DMS53 (cell line): Measurements from ENCODE around the gene NAA20.

Source experiments
- DNase-seq: peaks from one replicate; lab custom pipeline; 2025; lab: John Stamatoyannopoulos, UW

NAA20 gene, protein sequence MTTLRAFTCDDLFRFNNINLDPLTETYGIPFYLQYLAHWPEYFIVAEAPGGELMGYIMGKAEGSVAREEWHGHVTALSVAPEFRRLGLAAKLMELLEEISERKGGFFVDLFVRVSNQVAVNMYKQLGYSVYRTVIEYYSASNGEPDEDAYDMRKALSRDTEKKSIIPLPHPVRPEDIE

DNA sequence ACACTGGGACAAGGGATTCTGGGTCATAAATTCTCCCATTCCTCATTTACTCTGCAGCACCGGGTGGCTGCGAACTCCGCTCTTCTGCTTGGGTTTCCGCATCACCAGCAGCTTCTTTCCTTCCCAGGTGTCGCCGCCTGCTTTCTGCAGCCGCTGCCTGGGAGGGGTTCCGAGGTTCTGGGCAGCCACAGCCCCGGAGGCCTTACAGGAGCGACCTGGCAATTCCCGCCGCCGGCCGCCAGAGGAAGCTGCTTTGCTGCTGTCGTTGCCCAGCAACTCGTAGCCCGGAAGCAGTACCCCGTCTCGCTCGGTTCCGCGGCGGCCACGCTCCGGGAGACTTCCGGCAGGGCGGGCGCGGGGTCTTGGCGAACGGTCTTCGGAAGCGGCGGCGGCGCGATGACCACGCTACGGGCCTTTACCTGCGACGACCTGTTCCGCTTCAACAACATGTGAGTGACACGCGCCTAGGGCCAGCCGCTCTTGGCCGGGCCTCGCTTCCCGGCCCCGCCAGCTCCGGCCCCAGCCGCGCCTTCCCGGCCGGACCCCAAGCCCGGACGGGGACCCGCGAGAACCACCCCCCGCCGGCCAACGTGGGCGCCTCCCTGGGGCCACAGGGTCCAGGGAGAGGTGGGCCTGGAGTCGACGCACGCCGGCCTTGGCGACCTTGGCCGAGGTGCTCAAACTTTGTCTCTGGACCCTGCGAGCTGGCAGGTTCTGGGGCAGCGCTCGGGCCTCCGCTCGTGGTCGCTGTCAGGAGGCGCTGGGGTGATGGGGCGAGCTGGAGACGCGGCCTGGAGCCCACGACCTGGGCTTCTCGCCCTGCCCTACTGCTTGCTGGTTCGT lies at the start of gene NAA20:
Gene NAA20 (plus strand): TSS at position 362 of the 843 bp plus-strand sequence. CDS start 35 bp downstream, at position 397.
- DNase-seq = peak; percentile 98

GRCh38 chr20:19967445-19967844 lies 49.7 kb upstream of the NAA20 start:
- DNase-seq = no peak

DNA sequence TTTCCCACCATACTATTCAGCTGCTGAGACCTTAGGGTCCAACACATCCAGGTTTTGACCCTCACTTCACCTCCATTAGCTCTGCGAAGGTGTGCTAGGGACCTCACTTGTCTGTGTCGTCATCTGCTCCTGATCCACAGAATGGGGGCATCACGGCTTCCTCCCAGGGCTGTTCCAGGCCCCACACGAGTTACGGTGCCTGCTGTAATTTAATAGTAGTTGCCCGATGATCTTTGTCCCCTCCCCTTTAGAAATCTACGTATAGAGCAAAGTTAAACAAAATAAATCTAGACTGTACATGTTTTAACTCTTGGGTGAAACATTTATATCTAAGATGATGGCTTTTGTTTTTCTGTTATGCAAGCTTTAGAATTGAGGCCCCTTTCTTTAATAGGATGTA lies 49.1 kb upstream of the NAA20 start:
- no peak for DNase-seq

- DNase-seq = no peak
These were observed 48.6 kb upstream of the NAA20 start for GRCh38 chr20:19968466-19969073.

DNA sequence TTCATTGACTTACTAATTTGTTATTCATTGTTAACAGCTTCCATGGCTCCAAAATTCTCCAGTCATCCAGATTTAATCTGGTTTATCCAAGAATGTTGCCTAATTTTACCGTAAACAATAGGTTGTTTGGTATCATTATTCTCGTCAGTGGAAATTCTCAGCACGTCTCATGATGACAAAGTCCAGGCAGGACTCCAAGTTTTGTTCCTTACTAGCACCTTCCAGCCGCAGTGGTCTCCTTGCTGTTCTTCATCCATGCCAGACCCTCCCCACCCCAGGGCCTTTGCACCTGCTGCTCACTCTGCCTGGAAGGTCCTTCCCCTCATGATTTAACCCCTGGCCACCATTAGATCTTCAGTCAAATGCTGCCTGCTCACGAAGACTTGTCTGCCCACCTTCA lies 48.1 kb upstream of the NAA20 start:
- DNase-seq = no peak

- DNase-seq = no peak
These were observed 47.5 kb upstream of the NAA20 start for GRCh38 chr20:19969507-19970255.

DNA sequence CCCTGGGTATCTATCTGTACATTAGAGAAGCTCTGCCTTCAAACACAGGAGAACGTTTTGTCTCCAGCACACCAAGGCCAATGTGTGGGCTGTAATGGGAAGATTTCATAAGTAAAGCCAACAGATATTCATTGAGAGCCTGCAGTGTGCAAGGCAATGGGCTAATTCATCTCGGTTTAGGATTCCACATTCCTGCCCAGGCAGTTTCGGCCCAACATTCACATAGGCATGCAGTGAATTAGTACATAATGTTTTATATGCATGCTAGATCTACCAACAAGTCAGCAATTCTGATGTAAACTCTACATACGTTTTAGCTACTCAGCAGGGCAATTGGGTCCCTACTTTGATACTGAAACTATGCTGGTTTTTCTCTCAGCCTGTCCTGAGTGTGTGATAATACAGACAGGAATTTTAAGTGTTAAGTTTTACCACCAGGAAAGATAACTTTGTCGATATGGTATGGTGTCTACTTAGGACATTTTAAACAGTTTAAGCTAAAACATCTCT lies 46.9 kb upstream of the NAA20 start:
- DNase-seq = no peak

DNA sequence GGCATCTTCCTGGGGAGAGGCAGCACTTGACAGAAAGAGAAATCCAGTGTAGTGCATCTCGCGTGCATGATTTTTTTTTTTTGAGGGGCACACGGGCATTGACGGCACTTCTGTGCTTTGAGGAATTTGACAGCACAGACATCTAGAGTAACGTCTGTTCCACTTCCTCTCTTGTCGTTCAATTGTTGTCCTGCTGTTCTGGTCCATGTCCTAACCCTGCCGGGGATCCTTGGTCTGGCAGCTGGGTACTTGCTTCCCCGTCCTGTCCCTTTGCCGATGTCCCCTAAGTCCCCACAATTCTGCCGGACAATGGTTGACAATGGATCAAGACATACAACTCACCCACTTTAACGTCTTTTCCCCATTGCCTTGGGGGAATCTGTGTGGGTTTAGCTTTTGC lies 46.0 kb upstream of the NAA20 start:
- no peak for DNase-seq

DNA sequence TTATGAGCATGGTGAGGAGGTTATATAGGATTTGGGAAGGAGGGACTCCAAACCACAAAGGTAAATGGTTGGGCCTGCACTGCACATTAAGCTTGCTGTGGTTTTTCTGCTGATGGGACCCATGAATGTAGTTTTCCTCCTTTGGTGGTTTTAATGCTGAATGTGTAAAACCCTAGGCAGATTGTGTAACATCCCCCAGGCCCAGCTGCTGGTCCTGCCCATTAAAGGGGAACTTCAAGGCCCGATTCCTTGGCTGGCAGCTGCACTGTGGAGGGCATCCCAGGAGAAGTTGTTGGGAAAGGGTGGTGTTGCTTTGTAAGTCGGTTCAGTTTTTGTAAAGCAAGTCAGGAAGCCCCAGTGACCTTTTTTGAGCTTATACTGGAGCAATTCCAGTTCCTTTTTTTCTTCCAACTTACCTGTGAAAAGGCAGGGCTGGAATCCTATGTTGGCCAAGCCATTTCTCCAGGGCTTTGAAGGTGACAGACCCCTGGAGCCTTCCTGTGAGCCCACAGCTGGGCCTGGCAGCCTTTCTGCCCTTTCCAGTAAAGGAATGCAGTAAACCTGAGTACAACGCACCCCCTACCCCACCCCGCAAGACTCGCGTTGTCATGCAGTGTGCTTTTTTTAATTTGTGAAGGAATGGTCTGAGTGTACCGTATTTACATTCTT lies 43.1 kb upstream of the NAA20 start:
- DNase-seq = no peak

DNA sequence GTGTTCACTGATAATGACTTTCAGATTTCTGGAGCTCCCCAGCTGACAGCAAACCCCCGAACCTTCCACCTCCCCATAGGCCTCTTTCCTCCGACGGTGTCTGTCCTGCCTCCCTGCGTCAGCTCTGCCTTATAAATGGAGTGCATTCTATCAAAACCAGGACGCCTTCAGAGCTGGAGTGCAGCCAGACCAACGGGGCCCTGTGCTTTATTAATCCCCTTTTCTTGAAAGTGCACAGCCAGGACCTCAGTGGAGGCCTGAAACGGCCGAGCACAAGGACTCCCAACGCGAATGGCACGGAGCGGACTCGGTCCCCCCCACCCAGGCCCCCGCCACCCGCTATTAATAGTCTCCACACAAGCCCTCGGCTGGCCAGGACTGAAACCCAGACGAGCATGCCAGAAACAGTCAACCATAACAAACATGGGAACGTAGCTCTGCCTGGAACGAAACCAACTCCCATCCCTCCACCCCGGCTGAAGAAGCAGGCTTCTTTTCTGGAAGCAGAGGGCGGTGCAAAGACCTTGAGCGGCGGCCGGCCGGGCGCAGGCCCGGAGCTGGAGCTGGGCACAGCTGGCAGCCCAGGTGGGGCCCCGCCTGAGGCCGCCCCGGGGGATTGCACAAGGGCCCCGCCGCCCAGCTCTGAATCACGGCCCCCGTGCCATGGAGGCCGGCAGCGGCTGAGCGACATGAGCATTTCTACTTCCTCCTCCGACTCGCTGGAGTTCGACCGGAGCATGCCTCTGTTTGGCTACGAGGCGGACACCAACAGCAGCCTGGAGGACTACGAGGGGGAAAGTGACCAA lies 42.3 kb upstream of the NAA20 start:
- DNase-seq = peak; percentile 68

- DNase-seq = peak; percentile 53
These were observed 41.7 kb upstream of the NAA20 start for GRCh38 chr20:19975436-19975799.

DNA sequence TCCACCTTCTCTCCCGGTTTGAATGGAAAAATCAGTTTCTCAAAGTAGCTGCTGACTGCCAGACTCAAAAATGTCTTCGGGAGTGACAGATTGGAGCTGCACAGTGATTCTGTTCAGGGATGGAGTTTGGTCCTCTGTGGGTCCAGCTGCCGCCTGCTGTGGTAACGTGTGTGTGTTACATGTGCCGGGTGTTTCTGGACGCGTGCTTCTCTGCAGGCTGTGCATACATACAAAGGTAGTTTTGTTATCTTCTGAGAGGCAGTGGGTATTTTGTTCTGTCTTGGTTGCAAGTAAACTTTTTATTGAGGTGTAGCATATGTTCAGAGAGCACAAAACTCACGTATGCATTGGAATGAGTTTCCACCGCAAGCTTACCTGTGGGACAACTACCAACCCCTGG lies 41.3 kb upstream of the NAA20 start:
- DNase-seq = no peak

DNA sequence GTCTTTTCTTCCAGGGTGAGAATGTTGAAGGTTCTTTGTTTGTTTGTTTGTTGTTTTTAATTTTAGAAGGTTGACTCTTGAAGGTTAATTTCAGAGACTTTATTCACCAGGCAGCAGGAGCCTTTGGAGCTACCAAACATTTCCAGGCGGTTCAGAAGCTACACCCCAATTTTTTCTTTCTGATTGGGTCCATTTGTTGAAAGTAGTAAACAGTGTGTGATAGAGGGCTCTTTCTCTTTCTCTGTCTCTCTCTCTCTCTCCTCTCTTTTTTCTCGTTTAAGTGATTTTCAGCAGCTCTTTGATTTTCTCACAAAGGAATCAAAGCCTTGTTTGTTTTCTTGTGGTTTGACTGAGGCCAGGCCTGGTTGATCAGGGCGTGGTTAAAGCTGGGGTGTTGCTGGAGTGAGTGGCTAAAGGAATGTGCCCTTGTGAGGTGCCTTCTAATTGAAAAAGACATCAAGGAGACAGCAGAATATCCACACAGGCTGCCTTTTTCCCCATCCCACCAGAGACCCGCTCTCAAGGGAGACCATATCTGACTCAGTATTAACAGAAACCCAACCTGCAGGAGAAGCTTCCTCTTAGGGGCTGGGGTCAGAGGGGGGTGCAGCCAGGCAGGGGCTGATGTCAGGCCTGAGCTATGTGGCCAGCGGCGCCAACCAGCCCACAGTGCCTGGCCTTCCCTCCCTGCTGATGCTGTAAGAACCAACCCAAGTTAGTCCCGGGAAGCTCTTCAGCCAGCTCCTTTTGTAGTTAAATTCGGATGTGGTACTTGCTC lies 40.4 kb upstream of the NAA20 start:
- DNase-seq = peak; percentile 16

DNA sequence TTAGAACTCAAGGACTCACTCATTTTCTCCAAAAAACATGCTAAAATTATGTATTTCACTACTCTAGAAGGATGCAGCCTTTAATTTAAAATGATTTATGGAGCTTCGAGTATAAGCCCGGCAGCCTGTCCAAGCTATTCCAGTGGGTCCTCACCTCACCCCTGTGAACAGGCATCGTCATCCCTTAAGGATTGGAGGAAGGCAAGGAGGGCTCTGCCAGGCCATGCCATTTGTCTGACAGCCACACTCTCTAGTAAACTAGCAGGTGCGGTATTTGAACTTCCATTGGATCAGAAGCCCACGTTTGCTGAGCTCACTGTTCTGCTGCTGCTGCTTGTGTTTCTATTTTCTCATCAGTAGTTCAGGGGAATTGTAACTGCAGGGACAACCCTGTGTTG lies 39.8 kb upstream of the NAA20 start:
- no peak for DNase-seq

- DNase-seq = no peak
These were observed 38.5 kb upstream of the NAA20 start for GRCh38 chr20:19978511-19979210.

DNA sequence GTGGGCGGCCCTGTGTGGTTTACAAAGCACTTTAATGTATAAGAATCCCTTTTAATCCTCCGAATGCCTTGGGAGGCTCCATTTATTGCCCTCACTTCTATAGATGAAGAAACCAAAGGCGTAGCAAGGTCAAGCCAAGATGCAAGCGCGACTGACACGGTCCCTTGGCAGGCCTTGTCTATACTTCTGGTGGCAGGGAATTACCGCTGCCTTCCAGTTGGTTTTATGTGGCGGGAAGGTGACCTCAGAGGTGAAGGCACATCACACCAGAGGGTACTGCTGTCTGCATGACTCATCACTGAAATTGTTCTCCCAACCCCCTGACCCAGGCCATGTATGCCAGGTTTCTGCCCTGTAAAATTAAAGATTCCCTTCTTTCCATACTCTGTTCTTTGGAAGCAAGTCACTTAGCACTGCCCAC lies 36.1 kb upstream of the NAA20 start:
- DNase-seq = peak; percentile 40

- no peak for DNase-seq
These were observed 30.7 kb upstream of the NAA20 start for GRCh38 chr20:19986419-19986818.

- no peak for DNase-seq
These were observed 30.1 kb upstream of the NAA20 start for GRCh38 chr20:19987046-19987445.

GRCh38 chr20:19990850-19991249 lies 26.3 kb upstream of the NAA20 start:
- no peak for DNase-seq
